Sigmoid colon (tissue), 4 donors: Measurements from ENCODE around the gene TMPRSS13.

Experiments
- EP300 ChIP-seq, 4 donors: sonication (generic); formaldehyde crosslinking; IDR thresholded peaks; one replicate each; pipeline ENCODE4 v1.6.1; 2017; ENCODE audit warnings: antibody characterized with exemption in 4 of 4
- POLR2AphosphoS5 ChIP-seq, 4 donors: sonication (generic); formaldehyde crosslinking; IDR thresholded peaks; one replicate each; pipeline ENCODE4 v1.6.1; 2017; ENCODE audit warnings: antibody characterized with exemption in 4 of 4
- TF ChIP-seq, protein P1 (sequence below), 4 experiments: fragments of 450-650 bp in 3 of 4; fragments of 200-600 bp in 1 of 4; IDR thresholded peaks; one replicate each; pipeline ENCODE4 v1.5.1; 2016 to 2019; ENCODE audit warnings: antibody characterized with exemption in 4 of 4, mild to moderate bottlenecking in 3 of 4, moderate library complexity in 2 of 4

- TF ChIP-seq, protein P1, sequence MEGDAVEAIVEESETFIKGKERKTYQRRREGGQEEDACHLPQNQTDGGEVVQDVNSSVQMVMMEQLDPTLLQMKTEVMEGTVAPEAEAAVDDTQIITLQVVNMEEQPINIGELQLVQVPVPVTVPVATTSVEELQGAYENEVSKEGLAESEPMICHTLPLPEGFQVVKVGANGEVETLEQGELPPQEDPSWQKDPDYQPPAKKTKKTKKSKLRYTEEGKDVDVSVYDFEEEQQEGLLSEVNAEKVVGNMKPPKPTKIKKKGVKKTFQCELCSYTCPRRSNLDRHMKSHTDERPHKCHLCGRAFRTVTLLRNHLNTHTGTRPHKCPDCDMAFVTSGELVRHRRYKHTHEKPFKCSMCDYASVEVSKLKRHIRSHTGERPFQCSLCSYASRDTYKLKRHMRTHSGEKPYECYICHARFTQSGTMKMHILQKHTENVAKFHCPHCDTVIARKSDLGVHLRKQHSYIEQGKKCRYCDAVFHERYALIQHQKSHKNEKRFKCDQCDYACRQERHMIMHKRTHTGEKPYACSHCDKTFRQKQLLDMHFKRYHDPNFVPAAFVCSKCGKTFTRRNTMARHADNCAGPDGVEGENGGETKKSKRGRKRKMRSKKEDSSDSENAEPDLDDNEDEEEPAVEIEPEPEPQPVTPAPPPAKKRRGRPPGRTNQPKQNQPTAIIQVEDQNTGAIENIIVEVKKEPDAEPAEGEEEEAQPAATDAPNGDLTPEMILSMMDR (IDR thresholded peaks at IDR 0.05): no peak
- TF ChIP-seq POLR2AphosphoS5 (IDR thresholded peaks at IDR 0.05) (no peak), EP300 (IDR thresholded peaks at IDR 0.05) (no peak)
These were observed 9.9 kb downstream of the TMPRSS13 start for GRCh38 chr11:117919341-117919740.
